Spleen (tissue), 11 donors: ENCODE results near the gene CNEP1R1. TPM values are rescaled to one million over a fixed set of nuclear protein-coding genes. Genes with fewer than 3 reads are reported as not detected.

Source experiments
- DNase-seq: peaks from one replicate; pipeline ENCODE4 v3.0.0-alpha.2; 2020
- H3K27ac ChIP-seq, 8 donors: fragments of 200-600 bp; sonication (generic) in 7 of 8; 1 replicate in 4 of 8; 2 replicates in 4 of 8; pipeline versions ENCODE4 v1.5.0 to v1.8.0; 2016 to 2021; ENCODE audit warnings: inconsistent platforms in 4 of 8, mild to moderate bottlenecking in 4 of 8, moderate library complexity in 1 of 8
- H3K27me3 ChIP-seq, 7 donors: fragments of 200-600 bp; sonication (generic) in 6 of 7; replicated peaks in 1 of 7; 1 replicate in 4 of 7; 2 replicates in 3 of 7; pipeline versions ENCODE4 v1.5.0 to v1.8.0; 2016 to 2021; ENCODE audit warnings: inconsistent platforms in 3 of 7, mild to moderate bottlenecking in 1 of 7
- H3K36me3 ChIP-seq, 6 donors: fragments of 200-600 bp; sonication (generic) in 5 of 6; 1 replicate in 4 of 6; 2 replicates in 2 of 6; pipeline versions ENCODE4 v1.5.0 to v1.8.0; 2016 to 2021; ENCODE audit warnings: inconsistent platforms in 2 of 6
- H3K4me1 ChIP-seq, 6 donors: fragments of 200-600 bp; sonication (generic) in 5 of 6; 1 replicate in 3 of 6; 2 replicates in 3 of 6; pipeline versions ENCODE4 v1.5.0 to v1.8.0; 2016 to 2021; ENCODE audit warnings: inconsistent platforms in 3 of 6
- H3K4me3 ChIP-seq, 8 donors: fragments of 200-600 bp; sonication (generic) in 7 of 8; 1 replicate in 4 of 8; 2 replicates in 4 of 8; pipeline versions ENCODE4 v1.5.0 to v1.8.0; 2016 to 2021; ENCODE audit warnings: inconsistent platforms in 4 of 8, mild to moderate bottlenecking in 4 of 8, moderate library complexity in 2 of 8
- H3K9me3 ChIP-seq, 8 donors: fragments of 200-600 bp; sonication (generic) in 7 of 8; 1 replicate in 4 of 8; 2 replicates in 4 of 8; pipeline versions ENCODE4 v1.5.0 to v1.8.0; 2016 to 2021; ENCODE audit warnings: inconsistent platforms in 4 of 8
- CTCF ChIP-seq, 11 experiments: fragments of 200-600 bp in 7 of 11; fragments of 450-650 bp in 4 of 11; sonication (generic) in 4 of 11; IDR thresholded peaks in 8 of 11; conservative IDR thresholded peaks in 3 of 11; 1 replicate in 7 of 11; 2 replicates in 4 of 11; pipeline versions ENCODE4 v1.4.0 to v1.8.0; 2016 to 2021; ENCODE audit warnings: antibody characterized with exemption in 11 of 11, inconsistent platforms in 4 of 11, mild to moderate bottlenecking in 1 of 11
- POLR2A ChIP-seq, 3 donors: fragments of 450-650 bp; IDR thresholded peaks; one replicate each; pipeline ENCODE4 v1.5.1; 2017; ENCODE audit warnings: antibody characterized with exemption in 3 of 3, mild to moderate bottlenecking in 1 of 3
- POLR2AphosphoS5 ChIP-seq, 3 donors: sonication (generic); formaldehyde crosslinking; IDR thresholded peaks; one replicate each; pipeline ENCODE4 v1.5.1; 2017; ENCODE audit warnings: antibody characterized with exemption in 3 of 3
- WGBS, 5 donors: extraction: QIAGEN DNeasy Blood & Tissue Kit in 3 of 5; methylation state at CpG; one replicate each; pipeline versions ENCODE4 v1.1.5 to v1.1.7; 2013 to 2018; 5-methylcytosine and 5-hydroxymethylcytosine counted together
- intact Hi-C: fragments of 100-400 bp; cut with DNase I; formaldehyde crosslinking; loops from one replicate; pipeline ENCODE4 v1.15.0; 2023; ENCODE audit warnings: low total_unique reads
- polyA plus RNA-seq, 3 donors: library from polyadenylated mRNA; stranded (reverse); fragments of 200-250 nt; gene quantifications; one replicate each; pipeline ENCODE4 v1.2.1, GENCODE V29; 2013
- total RNA-seq, 7 donors: library from RNA; depleted of rRNA in 3 of 7; stranded (reverse); fragments of >200 nt in 3 of 7; fragmentation: NEBNext Ultra II Directional in 4 of 7; extraction: Animal tissue kit (Norgen Biotek cat#: 25700) in 4 of 7; gene quantifications; one replicate each; pipeline versions ENCODE4 v1.1.0 to v1.2.1, GENCODE V29; 2016 to 2021
- donor health status: healthy with polysubstance abuse.
- donor health status: DM: no; HTN: no; CAD: no; lungs with moderate emphysema.
- donor health status: DM: no; HTN: no; CAD: no.
- donor health status: Bipolar disorder and iron deficiency.
- donor health status: healthy.
- donor health status: DM: no; HTN: no; CAD: no.
- donor health status: DM: yes; HTN: yes; CAD: no.

Gene CNEP1R1
- total and polyA plus RNA-seq, 10 donors, result 9.6 to 45.4 (median 30.3) TPM

- H3K4me1 ChIP-seq, result peaks cover 17 to 46% (median 36%) of the 10 kb centered on the region in 6 donors
- no peaks in the 10 kb centered on the region for H3K9me3 ChIP-seq
- DNase-seq, result no peak
- intact Hi-C loops, result loop anchor here (10.0 kb wide), 1 partner anchor 641 kb away; no protein-coding TSS in a partner anchor
- peak overlapping the region in 1 of 8 donors; percentile 97 for H3K4me3 ChIP-seq
- H3K27ac ChIP-seq, result peak overlapping the region in 1 of 8 donors; percentile 95
- 90 to 95% (median 94%) methylated on average over 11 of the region's 11 CpGs for WGBS, 5 donors
- H3K36me3 ChIP-seq, result peaks cover 0 to 21% (median 2%) of the 10 kb centered on the region in 6 donors
- peaks cover 0 to 6% (median 0%) of the 10 kb centered on the region in 7 donors for H3K27me3 ChIP-seq
- no peak for TF ChIP-seq CTCF (IDR thresholded peaks at IDR 0.05 in 8 of 11, conservative IDR thresholded peaks at IDR 0.05 in 3 of 11)
- TF ChIP-seq POLR2A (IDR thresholded peaks at IDR 0.05), result no peak
Observed at GRCh38 chr16:50024207-50024606, 818 bp upstream of the CNEP1R1 start.

- H3K27ac ChIP-seq, result peak overlapping the region; percentile 50 to 95 (median 90)
- peak overlapping the region; percentile 72 to 98 (median 96) for H3K4me3 ChIP-seq
- peaks cover 0 to 34% (median 10%) of the 10 kb centered on the region in 6 donors for H3K36me3 ChIP-seq
- H3K27me3 ChIP-seq, result peaks cover 0 to 4% (median 0%) of the 10 kb centered on the region in 7 donors
- H3K9me3 ChIP-seq, result no peaks in the 10 kb centered on the region
- intact Hi-C loops, result loop anchor here (5.0 to 10.0 kb wide), 2 partner anchors 182 to 639 kb away; no protein-coding TSS in a partner anchor
- 0 to 1% (median 0%) methylated on average over 17 of the region's 17 CpGs for WGBS, 5 donors
- H3K4me1 ChIP-seq, result peaks cover 17 to 58% (median 36%) of the 10 kb centered on the region in 6 donors
- no peak for TF ChIP-seq POLR2A (IDR thresholded peaks at IDR 0.05)
- TF ChIP-seq POLR2AphosphoS5 (IDR thresholded peaks at IDR 0.05), result no peak
- no peak for TF ChIP-seq CTCF (IDR thresholded peaks at IDR 0.05 in 8 of 11, conservative IDR thresholded peaks at IDR 0.05 in 3 of 11)
- no peak for DNase-seq
Observed at GRCh38 chr16:50025537-50025931, 509 bp downstream of the CNEP1R1 start.

GRCh38 chr16:50027829-50028228 is 2.8 kb downstream of the CNEP1R1 start:
- no peak overlapping the region for H3K4me3 ChIP-seq
- intact Hi-C loops, result loop anchor here (5.0 to 10.0 kb wide), 2 partner anchors 179 to 637 kb away; no protein-coding TSS in a partner anchor
- H3K27me3 ChIP-seq, result no peaks in the 10 kb centered on the region
- H3K9me3 ChIP-seq, result no peaks in the 10 kb centered on the region
- peaks cover 17 to 60% (median 36%) of the 10 kb centered on the region in 6 donors for H3K4me1 ChIP-seq
- no peak overlapping the region for H3K27ac ChIP-seq
- peaks cover 0 to 57% (median 19%) of the 10 kb centered on the region in 6 donors for H3K36me3 ChIP-seq
- DNase-seq, result no peak
- 94 to 98% (median 96%) methylated on average over 5 of the region's 5 CpGs for WGBS, 5 donors
- TF ChIP-seq POLR2AphosphoS5 (IDR thresholded peaks at IDR 0.05) (no peak), POLR2A (IDR thresholded peaks at IDR 0.05) (no peak)

GRCh38 chr16:50035468-50035992 is 10.5 kb downstream of the CNEP1R1 start:
- no peaks in the 10 kb centered on the region for H3K9me3 ChIP-seq
- intact Hi-C loops, result no loop called here
- TF ChIP-seq POLR2A (IDR thresholded peaks at IDR 0.05), result no peak
- TF ChIP-seq POLR2AphosphoS5 (IDR thresholded peaks at IDR 0.05), result no peak
- H3K27me3 ChIP-seq, result no peaks in the 10 kb centered on the region
- peaks cover 0 to 43% (median 27%) of the 10 kb centered on the region in 6 donors for H3K4me1 ChIP-seq
- no peak for DNase-seq
- WGBS, 5 donors, result 85 to 89% (median 88%) methylated on average over 3 of the region's 3 CpGs
- no peak overlapping the region for H3K4me3 ChIP-seq
- H3K36me3 ChIP-seq, result peaks cover 4 to 71% (median 41%) of the 10 kb centered on the region in 6 donors
- no peak overlapping the region for H3K27ac ChIP-seq

- H3K27ac ChIP-seq, result peak overlapping the region in 1 of 8 donors; percentile 91
- peaks cover 4 to 62% (median 40%) of the 10 kb centered on the region in 6 donors for H3K36me3 ChIP-seq
- peaks cover 0 to 41% (median 27%) of the 10 kb centered on the region in 6 donors for H3K4me1 ChIP-seq
- no peak for DNase-seq
- no peak overlapping the region for H3K4me3 ChIP-seq
- H3K27me3 ChIP-seq, result no peaks in the 10 kb centered on the region
- WGBS, 5 donors, result 95 to 98% (median 97%) methylated on average over 3 of the region's 3 CpGs
- intact Hi-C loops, result no loop called here
- H3K9me3 ChIP-seq, result no peaks in the 10 kb centered on the region
- TF ChIP-seq POLR2A (IDR thresholded peaks at IDR 0.05) (no peak), CTCF (IDR thresholded peaks at IDR 0.05 in 8 of 11, conservative IDR thresholded peaks at IDR 0.05 in 3 of 11) (no peak), POLR2AphosphoS5 (IDR thresholded peaks at IDR 0.05) (no peak)
Observed at GRCh38 chr16:50036426-50036825, 11.4 kb downstream of the CNEP1R1 start.
